Stimulated activated CD4-positive, alpha-beta T cell treated with anti-CD3 and anti-CD28 coated beads, Interleukin-1b, Interleukin-23, amount 100 ng/mL, for 1 hour (primary cell): ENCODE data around the gene STIM2.

Source experiments
- DNase-seq, 2 donors: peaks; one replicate each; pipeline ENCODE4 v3.0.0-alpha.2; 2020; ENCODE audit warnings: low read depth in 2 of 2

STIM2 gene

DNA sequence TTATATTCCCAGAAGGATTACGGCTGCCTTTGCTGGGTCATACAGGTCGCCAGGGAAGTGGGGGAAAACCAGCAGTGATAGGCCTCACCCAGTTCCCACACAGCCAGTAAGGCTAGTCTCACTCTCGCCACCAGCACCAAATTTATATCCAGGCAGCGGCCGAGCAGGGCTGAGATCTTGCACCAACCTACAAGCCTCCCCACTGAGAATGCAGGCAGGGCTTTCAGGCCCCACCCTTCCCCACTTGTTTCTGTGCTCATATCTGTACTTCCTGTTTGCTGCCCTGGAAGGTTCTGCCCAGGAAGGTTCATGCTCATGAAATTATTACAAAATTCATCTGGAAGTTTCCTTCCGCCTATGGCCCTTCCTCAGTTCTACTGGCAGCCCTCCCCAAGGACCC is 179.7 kb downstream of the STIM2 start:
- no peak for DNase-seq

DNA sequence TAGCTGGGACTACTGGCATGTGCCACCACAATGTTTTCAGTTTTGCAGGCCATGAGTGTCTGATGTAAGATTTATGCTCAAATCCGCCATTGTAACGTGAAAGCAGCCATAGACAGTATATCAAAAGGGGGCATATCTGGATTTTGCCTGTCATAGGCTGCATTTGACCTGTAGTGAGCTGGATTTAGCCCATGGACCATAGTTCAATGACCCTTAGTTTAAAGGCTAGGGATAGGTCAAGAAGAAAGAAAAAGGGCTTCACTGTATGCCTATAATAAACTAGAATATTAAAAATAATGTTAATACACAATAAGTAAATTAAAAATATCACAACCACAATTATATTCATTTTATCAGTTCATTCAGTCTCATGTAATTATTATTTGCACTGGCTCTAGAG is 181.8 kb downstream of the STIM2 start:
- DNase-seq = no peak

DNA sequence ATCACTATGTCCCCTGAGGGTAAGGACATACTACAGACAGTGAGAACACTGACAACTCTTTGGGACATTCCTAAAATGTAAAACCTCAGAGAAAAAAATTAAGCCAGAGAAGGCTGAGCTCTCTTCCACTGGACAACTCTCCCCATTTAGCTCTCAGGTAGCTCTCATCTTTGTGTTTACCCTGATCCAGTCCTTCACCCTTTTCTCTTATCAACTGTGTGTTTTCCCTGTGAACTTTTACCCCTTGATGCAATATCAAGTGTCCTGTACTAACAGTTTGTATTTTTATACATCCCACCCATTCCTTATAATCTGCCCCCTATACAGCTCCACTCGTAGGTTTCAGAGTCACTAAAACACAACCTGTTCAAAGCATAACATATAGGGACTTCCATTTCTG is 182.6 kb downstream of the STIM2 start:
- DNase-seq = no peak

DNA sequence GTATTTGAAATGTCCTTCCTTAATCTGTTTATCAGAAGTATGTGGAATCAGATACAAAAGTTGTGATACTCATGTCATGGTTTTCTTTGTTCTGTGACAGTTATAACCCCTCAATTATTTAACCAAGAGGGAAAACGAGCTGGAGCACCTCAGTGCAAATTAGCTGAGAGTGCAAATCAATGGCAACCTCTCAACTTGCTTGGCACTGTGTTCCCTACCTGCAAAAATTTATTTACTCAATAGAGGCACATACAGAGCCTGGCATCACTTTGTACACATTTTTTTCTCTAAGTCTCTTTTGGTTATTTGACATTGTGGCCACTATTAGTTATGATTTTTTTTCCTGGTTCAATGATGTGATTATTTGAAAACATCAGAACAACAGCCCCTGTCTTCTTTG is 186.2 kb downstream of the STIM2 start:
- DNase-seq = no peak

DNA sequence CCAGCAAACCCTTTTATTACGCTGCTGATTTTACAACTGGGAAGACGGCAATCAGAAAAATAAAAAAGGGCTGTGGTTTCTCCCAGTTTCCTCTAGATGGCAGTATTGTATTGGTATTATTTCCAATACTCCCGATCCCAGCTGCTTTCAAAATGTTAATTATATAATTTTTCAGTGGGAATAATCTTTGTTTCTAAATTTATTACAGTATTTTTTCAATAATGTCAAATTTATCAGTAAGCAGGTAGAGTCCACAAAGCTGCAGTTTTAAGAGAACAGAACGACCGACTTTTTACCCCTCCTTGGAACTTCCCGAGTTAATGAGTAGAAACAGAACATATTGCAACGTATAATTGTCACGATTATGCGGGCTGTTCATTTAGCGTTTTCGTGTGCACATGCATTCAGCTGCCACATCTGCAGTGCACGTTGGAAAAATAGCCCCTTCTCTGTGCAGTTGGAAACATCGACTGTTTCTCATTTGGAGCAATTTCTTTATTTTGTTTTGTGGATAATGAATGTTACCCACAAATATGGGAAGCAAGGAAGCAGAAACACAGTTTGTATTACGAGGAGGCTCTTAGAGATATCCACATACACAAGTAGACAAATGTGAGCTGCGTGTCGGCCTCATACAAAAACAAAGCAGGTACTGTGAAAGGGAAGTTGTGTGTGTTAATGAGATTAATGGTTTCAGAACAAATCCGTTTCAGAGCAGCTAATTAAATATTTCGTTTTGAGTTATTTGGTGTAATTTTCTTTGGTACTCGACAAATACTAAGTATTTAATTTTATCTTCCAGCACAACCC is 188.0 kb downstream of the STIM2 start:
- DNase-seq = no peak

DNA sequence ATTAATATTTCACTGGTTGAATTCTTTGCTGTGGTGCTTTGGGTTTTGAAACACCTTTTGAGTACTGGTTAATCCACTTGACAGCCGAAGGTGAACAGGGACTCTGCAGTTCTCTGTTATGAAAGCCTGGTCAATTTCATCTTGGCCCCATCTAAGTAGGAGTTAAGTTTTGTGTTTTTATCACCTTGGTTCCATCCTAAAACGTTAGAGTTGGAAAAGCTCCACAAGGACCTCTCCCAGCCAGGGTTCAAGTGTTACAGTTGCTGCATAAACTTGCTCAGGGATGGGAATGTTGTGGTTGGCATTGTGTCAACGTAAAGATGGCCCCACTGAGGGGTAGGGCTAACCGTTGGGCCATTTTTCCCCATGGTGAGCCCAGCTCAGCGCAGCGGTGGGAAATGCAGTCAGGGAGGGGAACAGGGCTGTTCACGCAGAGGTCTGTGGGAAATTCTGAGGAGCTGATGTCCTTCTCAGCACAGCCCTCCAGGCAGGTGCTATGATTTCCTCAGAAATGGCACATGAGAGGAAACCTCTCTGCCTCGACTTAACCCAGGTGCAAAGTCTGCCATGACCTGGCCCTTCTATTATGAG is 188.7 kb downstream of the STIM2 start:
- DNase-seq = no peak

DNA sequence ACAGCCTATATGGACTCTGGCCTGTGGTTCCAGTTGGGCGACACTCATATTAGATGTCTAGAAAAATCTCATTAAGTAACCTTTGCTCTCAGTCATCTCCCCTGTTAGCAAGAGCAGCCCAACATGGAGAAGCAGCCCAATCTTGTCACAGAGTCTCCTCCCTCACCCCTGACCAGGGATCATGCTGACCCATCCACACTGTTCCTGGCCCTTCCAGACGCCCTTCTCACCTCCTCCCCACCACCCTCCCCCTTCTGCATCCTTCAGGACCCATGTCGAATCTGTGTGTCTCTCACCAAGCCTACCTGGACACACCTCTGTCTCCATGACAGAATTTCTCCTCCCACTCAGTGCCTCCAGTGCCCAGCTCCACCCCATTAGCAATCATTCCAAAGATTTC is 190.1 kb downstream of the STIM2 start:
- DNase-seq = no peak

DNA sequence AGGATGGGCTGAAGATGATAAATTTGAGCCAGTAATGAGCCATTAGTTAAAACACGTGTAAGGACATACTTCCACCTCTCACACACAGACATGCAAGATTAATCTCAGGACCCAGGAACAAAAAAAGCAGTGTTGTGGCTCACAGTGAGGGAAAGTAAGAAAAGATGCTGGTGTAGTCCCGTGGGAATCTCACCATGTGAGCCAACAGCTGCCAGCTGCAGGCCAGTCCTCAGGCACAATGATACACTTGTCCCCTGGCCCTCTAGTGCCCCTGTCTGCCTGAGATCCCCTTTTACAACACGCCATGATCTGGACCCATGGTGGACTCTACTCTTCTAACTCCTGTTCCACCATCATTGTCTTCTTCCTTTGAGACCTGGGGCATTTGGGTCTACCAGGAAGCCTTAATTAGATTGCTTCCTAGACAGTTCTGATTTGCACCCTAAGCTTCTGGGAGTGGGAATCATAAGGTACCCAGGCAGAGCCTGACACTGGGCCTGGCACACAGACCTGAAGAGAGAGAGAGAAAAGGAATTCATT is 194.7 kb downstream of the STIM2 start:
- no peak for DNase-seq

DNA sequence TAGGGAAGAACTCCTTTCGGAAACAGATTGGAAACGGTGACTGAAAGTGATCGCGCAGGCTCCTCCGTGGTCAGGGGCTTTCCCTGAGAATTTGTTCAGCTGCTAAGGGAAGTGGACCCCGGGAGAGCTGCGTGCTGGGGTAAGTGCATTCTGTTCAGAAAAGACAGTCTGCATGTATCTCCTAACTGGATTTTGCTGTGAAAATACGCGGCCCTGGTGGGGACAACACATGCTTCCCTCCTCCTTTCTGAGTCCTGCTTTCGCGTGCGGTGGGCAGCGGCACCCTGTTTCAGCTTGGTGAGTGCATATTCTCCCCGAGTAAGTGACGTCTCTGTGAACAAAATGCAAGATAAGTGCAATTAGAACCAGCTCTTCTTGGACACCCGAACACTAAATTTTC is 195.6 kb downstream of the STIM2 start:
- no peak for DNase-seq

DNA sequence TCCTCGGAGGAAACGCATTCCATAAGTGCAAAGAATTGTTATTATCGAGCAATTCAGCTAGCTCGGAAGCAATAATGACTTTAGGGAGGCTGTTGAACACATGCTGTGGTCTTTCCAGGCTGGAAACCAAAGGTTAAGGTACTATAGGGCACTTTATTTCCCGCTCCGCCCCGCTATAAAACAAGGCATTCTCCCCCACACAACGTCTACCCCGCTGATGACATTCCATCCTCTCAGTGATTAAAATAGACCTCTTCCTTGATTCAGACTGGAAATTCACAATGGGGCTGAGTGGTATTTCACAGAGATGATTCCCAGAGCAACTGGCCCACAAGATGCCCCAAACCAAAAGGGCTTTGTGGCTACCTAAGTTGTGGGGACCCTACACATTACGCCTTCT is 196.4 kb downstream of the STIM2 start:
- DNase-seq = no peak

DNA sequence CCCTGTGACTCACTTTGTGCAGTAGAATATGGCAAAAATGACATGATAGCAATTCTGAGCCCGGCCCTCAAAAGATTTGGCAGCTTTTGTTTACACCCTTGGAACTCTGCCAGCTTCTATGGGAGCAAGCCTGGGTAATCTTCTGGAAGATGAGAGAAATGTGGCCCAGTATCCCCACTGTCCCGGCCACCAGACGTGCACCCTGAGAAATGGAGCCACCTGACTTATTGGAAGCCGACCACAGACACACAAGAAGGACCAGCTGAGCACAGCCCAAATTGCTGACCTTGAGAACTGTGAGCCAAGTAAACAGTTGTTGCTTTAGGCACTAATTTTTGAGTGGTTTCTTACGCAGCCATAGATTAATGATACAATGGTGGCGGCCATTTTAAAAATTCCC is 197.0 kb downstream of the STIM2 start:
- DNase-seq = no peak

DNA sequence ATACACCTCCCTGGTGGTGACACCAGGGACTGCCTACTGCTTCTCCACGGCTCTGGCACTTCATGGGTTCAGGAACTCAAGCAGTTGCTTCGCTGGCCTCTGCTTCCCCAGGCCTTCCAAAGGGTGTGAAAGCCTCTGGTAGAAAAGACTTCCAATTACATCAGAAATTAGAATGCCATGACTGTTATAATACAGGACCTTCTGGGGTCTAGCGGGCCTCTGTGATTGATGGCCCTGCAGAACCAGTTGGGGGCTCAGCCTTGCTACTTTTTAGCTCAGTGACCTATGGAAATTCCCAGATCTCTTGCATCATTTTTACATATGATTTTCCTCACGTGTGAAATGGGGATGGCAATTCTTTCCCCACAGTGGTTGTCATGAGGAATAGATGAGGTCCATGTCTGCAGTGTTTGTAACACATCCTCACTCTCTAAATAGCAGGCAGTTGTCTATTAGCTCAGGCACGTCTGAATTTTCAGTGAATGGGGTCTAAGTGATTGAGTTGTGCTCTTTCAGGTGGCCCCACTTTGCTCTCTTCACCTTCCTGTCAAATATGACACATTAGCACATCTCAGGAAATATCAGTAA is 198.3 kb downstream of the STIM2 start:
- DNase-seq = no peak

DNA sequence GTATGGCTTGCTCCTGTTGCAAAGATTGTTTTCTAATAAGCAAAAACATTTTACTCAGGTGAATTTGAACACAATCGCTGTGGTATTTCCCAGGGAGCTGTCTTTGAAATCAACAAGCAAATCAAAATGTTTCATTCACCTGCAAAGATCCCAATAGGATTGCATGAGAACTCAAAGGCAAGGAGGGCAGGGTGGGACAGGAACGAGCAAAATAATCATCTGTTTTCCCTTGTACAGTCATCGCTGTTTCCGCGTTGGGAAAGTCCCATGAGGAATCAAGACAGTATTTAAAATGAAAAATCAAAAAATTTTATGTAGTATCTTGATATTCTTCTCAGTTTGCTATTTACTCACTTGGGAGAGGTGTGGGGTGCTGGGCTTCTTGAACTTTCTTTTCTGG is 198.8 kb downstream of the STIM2 start:
- no peak for DNase-seq

DNA sequence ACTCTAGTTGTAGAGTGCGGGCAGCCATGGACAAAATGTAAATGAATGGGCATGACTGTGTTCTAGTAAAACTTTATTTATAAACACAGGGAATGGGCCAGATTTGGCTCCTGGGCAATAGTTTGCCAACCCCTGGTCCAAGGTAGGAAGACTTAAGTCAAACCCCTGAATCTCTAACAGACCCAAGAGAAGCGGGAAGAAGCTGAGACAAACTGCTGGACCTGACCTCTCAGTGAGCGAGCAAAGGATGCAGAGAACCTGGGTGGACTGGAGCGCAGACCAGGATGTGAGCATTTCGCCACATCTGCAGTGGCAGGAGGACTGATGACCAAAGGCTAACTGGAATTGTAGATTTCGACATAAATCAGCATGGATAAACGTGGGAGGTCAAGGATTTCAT is 201.6 kb downstream of the STIM2 start:
- no peak for DNase-seq

DNA sequence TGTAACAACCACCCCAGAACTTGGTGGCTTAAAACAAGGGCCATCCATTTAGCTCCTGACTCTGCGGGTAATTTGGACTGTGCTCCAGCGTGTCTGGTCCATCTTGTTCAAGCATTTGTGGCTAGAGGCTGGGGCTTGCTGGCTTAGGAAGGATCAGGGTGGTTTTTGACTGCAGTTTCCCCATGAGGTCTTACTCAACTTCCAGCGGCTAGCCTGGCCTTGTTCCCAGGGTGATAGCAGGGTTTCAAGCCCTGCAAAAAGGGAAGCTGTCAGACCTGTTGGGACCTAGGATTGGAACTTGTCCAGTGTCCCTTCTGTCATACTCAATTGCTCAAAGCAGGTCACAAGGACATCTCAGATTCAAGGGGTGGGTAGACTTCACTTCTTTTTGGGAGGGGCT is 205.9 kb downstream of the STIM2 start:
- no peak for DNase-seq

DNA sequence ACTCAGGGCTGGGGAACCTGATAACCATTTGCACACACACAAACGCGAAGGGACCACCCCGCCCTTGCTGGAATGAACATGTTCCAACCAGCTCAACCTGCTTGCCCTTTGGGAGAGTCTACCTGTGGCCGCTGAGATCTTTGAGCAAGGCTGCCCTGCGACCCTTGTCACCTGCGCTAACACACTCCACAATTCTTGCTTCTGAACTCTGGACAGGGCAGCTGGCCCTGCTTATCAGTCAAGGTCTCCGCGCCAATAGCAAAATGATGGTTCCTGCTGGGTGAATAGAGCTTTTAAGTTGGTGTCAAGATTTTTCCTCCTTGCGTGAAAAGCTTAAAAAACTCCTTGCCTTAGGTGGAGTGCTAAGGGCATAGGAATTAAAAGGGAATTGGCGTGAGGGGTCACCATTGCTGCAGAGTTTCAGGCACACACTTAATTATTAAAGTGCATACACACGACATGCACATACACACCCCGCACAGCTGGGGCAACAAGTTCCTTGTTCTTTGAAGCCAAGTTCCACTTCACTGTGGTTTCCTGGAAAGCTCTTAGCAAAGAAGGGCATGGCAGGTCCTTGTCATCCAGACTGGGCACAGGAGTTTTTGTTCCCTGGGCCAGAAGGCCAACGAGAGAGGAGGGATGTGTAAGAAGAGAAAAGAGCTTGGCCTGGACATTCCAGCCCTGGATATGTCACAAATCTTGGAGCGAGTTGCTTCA is 207.7 kb downstream of the STIM2 start:
- no peak for DNase-seq
